ENCODE measurements around the gene MAP3K13.

- TF ChIP-seq CTCF (IDR thresholded peaks at IDR 0.05; ENCODE audit: low read depth, low read length) (no peak), EZH2phosphoT487 (IDR thresholded peaks at IDR 0.05; ENCODE audit: low read depth) (no peak)
Measured at GRCh38 chr3:185486394-185486793, 123.5 kb downstream of the MAP3K13 start.
